ENCODE measurements around the gene ATG4B. TPM values are rescaled to one million over a fixed set of nuclear protein-coding genes. Genes with fewer than 3 reads are reported as not detected.
A peak's percentile ranks its signal among the peaks of the same experiment; 100 is the strongest.

ATG4B gene
- polyA plus RNA-seq, 12 donors = 37.2 to 66.5 (median 50.2) TPM; not detected in 1

- no peak for DNase-seq
Observed at GRCh38 chr2:241611062-241611461, 26.4 kb upstream of the ATG4B start.

GRCh38 chr2:241612156-241613016 lies 25.1 kb upstream of the ATG4B start:
- DNase-seq = peak; percentile 48

GRCh38 chr2:241613017-241613780 lies 24.3 kb upstream of the ATG4B start:
- DNase-seq = peak; percentile 32

GRCh38 chr2:241615041-241615440 lies 22.5 kb upstream of the ATG4B start:
- no peak for DNase-seq

GRCh38 chr2:241615522-241616052 lies 21.9 kb upstream of the ATG4B start:
- no peak for DNase-seq

GRCh38 chr2:241616168-241617125 lies 21.0 kb upstream of the ATG4B start:
- no peak for DNase-seq

GRCh38 chr2:241617431-241618154 lies 19.9 kb upstream of the ATG4B start:
- no peak for DNase-seq

GRCh38 chr2:241618296-241618805 lies 19.1 kb upstream of the ATG4B start:
- no peak for DNase-seq

GRCh38 chr2:241618829-241619228 lies 18.7 kb upstream of the ATG4B start:
- DNase-seq = no peak

GRCh38 chr2:241619597-241620418 lies 17.7 kb upstream of the ATG4B start:
- no peak for DNase-seq

GRCh38 chr2:241620419-241620769 lies 17.1 kb upstream of the ATG4B start:
- DNase-seq = no peak

GRCh38 chr2:241627675-241628074 lies 9.8 kb upstream of the ATG4B start:
- no peak for DNase-seq

- DNase-seq = no peak
Observed at GRCh38 chr2:241629762-241630435, 7.6 kb upstream of the ATG4B start.

- DNase-seq = no peak
Observed at GRCh38 chr2:241632478-241633325, 4.8 kb upstream of the ATG4B start.

- DNase-seq = no peak
Observed at GRCh38 chr2:241633561-241633960, 3.9 kb upstream of the ATG4B start.

GRCh38 chr2:241635756-241636155 lies 1.7 kb upstream of the ATG4B start:
- DNase-seq = no peak

GRCh38 chr2:241636182-241637017 lies 1.1 kb upstream of the ATG4B start:
- peak; percentile 33 for DNase-seq

All from muscle of arm (tissue), 12 donors.